HG03432 (cell line): ENCODE results near the gene ONECUT2.

Experiments used
- ATAC-seq: cut with Tn5 transposase; IDR thresholded peaks from one replicate; pipeline ENCODE4 v1.9.1; 2021; ENCODE audit warnings: mild to moderate bottlenecking, moderate library complexity; ENCODE audit not compliant: unreplicated experiment

Gene ONECUT2

DNA sequence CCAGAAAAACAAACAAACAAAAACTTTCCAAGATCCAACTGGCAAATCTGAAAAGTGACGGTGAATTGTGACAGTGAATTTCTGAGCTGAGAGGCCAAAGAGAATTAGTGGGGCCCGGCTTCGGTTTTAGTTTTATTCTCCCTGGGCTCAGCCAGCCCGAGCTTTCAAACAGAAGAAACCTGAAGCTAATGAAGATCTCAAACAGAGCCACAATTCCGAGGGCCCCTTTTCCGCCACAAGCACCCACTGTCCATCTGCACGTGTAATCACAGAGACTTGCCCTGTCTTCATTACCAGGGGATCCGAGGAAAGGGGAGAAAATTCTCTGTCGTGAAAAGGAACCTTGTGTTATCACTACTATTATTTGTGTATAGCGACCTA, 4.2 kb upstream of the ONECUT2 start:
- ATAC-seq = no peak

DNA sequence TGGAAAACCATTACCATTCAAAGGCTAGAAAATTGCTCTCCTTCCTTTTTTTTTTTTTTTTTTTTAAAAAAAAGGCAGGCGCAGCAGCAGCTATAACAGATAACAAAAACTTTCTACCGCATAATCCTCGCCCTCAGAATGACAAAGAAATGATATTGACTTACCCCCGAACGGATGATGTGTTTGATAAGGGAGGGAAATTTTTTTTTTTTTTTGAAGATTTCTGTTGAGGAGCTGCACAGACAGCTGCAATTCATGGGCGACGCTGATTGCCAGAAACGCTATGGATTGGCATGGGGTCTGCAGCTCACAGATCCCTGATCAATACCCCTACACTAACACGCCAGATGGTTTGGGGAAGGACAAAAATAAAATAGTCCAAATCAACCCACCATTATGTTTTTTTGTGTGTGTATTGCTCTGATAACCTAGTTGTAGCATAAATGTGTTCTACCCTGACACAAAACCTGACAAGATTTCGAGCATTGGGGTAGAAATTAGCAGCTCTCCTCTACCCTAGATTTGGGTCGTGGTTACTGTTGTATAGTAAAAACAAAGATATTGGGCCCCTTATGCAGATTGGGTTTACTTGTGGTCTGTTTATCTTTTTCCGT, 3.6 kb upstream of the ONECUT2 start:
- ATAC-seq = no peak

DNA sequence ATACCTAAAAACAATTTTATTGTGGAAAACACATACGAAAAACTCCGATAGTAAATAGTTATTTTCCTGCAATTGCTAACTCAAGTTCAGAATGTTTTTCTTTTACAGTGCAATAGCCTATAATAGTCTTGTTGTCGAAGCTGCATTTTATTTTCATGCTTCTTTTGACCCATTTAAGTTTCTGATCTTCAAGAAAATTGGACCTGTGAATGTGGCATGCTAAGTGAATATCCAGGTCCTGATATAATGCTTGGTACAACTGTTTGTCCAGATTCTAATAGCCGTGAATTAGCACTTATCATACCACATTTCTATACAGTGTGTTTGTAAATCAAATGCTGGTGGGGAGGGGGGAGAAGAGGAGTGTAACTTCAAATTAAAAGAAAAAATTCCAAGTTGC, 3.0 kb upstream of the ONECUT2 start:
- ATAC-seq = no peak

DNA sequence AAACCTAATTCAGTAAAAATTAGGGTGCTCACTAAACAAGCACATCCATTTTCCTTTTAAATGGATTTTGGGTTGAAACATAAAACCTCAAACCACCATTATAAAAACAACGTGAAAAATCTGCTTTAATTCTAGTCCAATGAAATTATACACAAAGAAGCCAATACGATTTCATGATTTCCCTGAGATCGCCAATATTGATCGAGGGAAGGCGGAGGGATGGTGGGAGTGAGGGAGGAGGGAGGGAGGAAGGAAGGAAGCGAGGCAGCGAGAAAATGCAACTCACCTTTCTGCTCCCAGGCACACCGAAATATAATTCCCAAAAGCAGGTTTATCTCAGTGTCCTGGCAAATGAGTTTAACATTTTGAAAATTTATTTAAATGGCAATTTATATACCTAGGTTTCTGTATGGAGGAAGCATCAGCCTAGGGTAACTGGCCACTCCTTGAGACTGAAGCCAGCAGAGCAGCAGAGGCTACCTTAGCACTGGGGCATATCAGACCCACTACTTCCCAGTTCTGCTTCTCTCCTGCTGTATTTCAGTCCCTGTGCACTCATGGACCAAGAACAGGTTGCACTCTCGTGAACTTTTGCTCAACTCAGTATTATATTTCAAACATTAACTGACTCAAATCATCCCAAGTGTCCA, 2.3 kb upstream of the ONECUT2 start:
- no peak for ATAC-seq

DNA sequence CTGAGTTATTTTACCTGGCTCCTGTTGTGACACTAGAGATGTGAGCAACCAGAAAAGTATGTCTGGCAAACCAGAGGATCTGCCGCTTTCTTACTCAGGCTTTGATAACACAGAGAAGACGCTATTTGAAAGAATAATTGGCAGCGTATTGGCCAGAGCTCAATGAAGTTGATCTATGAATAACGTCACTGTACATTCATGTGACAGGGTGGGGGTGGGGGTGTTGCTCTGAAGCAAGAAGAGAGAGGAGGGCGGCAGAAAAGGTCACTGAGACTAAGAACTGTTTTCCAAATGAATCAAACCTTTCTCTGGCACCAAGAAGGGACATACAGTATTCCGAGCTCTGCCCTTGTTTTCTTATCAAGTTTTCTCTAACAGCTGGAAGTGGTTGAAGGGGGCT, 1.7 kb upstream of the ONECUT2 start:
- no peak for ATAC-seq

DNA sequence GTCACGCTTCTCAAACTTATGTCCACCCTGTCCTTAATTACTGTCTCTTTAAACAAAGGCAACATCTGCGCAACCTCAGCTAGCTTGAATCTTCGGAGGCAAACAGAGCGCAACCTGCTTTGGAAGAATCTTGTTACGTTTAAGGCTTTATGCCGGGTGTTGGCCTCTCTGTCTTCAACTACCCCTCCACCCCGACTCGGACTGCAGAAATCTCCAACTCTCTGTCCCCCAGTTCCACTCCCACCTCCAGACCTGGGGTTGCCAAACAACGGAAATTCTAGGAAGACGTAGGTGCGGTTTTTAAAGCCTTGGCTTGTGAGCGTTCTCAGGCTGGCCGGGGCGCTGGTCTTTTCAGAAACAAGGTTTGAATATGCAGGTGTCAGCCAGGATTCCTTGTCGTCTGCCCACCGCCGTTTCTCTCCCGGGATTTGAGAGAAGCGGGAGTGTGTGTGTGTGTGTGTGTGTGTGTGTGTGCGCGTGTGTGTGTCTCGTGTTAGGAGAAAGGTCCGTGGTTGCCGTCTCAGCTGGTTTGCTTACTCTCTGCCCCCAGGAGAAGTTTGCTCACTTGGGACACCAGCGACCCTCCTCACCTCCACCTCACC, 1.1 kb upstream of the ONECUT2 start:
- ATAC-seq = no peak

DNA sequence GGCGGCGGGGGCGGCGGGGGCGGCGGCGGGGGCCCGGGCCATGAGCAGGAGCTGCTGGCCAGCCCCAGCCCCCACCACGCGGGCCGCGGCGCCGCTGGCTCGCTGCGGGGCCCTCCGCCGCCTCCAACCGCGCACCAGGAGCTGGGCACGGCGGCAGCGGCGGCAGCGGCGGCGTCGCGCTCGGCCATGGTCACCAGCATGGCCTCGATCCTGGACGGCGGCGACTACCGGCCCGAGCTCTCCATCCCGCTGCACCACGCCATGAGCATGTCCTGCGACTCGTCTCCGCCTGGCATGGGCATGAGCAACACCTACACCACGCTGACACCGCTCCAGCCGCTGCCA, 644 bp downstream of the ONECUT2 start:
- ATAC-seq = no peak

DNA sequence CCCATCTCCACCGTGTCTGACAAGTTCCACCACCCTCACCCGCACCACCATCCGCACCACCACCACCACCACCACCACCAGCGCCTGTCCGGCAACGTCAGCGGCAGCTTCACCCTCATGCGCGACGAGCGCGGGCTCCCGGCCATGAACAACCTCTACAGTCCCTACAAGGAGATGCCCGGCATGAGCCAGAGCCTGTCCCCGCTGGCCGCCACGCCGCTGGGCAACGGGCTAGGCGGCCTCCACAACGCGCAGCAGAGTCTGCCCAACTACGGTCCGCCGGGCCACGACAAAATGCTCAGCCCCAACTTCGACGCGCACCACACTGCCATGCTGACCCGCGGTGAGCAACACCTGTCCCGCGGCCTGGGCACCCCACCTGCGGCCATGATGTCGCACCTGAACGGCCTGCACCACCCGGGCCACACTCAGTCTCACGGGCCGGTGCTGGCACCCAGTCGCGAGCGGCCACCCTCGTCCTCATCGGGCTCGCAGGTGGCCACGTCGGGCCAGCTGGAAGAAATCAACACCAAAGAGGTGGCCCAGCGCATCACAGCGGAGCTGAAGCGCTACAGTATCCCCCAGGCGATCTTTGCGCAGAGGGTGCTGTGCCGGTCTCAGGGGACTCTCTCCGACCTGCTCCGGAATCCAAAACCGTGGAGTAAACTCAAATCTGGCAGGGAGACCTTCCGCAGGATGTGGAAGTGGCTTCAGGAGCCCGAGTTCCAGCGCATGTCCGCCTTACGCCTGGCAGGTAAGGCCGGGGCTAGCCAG, 1.2 kb downstream of the ONECUT2 start:
- no peak for ATAC-seq

DNA sequence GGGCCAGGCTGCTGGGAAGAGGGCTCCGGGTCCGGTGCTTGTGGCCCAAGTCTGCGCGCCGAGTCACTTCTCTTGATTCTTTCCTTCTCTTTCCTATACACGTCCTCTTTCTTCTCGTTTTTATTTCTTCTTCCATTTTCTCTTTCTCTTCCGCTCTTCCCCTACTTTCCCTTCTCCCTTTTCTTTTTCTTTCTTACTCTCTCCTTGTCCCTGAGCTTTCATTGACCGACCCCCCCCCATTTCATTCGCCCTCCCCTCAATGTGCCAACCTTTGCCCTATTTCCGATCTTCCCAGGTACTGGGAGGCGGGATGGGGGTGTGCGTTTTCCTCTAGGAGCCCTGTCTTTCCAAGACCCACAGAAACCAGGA, 1.8 kb downstream of the ONECUT2 start:
- no peak for ATAC-seq

DNA sequence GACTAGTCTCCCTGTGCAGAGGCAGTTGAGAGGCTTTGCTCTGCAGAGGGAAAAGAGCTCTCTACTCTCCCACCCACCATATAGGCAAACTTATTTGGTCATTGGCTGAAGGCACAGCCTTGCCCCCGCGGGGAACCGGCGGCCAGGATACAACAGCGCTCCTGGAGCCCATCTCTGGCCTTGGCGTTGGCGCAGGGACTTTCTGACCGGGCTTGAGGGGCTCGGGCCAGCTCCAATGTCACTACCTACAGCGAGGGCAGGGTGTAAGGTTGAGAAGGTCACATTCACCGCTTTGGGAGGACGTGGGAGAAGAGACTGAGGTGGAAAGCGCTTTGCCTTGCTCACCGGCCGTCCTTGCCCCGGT, 2.2 kb downstream of the ONECUT2 start:
- ATAC-seq = no peak

DNA sequence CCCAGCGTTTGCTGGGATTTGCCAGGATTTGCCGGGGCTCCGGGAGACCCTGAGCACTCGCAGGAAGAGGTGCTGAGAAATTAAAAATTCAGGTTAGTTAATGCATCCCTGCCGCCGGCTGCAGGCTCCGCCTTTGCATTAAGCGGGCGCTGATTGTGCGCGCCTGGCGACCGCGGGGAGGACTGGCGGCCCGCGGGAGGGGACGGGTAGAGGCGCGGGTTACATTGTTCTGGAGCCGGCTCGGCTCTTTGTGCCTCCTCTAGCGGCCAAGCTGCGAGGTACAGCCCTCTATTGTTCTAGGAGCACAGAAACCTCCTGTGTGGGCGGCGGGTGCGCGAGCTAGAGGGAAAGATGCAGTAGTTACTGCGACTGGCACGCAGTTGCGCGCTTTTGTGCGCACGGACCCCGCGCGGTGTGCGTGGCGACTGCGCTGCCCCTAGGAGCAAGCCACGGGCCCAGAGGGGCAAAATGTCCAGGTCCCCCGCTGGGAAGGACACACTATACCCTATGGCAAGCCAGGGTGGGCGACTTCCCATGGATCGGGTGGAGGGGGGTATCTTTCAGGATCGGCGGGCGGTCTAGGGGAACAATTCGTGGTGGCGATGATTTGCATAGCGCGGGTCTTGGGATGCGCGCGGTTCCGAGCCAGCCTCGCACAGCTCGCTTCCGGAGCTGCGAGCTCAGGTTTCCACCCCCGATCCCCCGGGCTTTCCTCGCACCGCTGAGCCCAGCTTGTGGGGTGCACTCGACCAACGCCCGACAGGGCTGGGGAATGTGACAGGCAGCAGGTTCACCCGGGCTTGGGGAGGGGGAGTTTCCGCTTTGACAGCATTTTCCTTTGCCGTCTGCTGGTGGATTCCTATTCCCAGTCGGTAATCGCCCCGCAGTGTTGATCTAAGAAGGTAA, 2.8 kb downstream of the ONECUT2 start:
- peak; percentile 58 for ATAC-seq

DNA sequence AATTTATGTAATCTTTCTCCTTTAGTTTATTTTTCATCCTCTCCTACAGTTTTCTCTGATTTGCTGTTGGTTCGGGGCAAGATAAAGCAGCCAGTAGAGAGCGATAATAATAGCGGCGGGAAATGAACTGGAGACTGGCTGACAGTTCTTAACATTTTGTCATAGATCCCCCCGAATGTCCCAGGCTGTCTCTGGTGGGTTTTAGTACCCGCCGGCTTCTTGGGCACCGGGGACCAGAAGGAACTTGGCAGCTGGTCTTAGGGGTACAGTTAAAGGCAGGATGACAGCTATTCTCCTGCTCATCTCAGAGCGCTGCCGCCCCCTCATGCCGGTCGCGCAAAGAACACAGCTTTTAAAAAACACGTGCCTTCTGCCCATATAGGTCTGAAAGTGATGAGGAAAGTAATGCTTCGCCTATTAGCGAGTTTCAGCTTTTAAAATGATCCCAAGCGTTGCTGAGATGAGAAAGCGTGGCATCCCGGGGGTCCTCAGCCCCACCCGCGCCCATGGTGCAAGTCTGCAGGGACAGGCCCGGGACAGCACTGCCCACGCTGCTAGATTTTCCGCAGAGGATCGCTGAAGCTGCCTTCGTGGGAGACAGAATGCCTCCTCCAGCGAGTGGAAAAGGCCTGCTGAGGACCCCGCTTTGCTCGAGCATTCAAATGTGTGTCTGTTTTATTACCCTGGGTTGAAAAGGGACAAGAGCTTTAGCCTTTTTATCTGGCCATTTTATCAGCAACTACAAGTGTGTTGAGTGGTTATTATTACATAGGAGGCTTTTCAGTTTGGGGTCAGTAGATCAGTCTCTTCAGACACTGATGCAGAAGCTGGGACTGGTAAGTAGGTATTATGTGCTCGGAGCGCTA, 3.8 kb downstream of the ONECUT2 start:
- ATAC-seq = no peak

DNA sequence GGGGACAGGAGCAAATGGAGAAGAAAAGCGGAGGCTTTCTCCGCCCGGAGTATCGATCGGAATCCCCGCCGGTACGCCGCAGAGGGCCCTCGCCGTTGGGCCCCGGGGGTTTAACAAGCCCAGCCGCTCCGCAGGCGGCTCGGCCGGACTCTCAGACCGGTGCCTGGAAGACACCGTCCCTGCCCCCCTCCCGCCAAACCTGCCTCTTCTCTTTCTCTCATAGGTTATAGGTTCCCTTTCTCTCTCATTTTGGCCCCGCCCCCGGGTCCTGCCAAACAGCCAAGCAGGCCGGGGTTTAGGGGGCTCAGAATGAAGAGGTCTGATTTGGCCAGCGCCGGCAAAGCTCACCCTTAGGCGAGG, 4.4 kb downstream of the ONECUT2 start:
- no peak for ATAC-seq

DNA sequence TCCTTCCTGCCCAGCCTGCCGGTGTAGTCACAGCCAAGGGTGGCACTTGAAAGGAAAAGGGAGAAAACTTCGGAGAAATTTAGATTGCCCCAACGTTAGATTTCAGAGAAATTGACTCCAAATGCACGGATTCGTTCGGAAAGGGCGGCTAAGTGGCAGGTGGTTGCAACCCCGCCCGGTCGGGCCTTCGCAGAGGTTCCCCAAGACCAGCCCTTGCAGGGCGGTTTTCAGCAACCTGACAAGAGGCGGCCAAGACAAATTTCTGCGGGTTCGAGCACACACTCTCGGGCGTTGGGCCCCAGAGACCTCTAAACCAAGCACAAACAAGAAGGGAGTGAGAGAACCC, 4.8 kb downstream of the ONECUT2 start:
- no peak for ATAC-seq

DNA sequence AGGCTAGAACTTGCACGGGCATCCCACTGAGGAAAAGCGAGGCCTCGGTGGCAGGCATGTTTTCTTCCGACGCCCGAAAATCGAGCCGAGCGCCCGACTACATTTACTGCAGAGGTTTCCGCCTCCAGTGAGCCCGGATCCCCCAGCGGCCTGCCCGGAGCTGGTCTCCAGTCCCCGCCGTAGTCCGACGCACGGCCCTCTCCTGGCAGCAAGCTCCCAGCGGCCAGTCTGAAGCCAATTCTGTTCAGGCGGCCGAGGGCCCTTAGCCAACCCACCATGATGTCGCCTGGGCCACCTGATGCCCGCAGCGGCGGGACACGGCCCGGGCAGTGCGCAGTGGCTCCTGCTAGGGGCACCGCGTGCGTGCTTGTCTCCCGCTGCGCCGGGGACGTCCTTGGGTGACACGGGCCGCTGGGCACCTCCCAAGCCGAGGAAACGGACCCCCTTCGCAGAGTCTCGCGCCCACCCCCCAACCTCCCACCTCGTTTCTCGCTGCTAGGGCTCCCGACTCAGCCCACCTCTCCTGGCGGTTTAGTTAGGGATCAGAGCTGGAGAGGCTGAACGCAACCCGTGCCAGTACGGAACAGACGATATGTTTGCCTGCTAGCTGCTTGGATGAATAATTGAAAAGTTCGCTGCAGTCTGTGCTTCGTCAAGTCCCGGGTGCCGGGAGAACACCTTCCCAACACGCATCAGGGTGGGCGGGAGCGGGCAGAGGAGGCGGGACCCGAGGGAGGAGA, 5.3 kb downstream of the ONECUT2 start:
- no peak for ATAC-seq

DNA sequence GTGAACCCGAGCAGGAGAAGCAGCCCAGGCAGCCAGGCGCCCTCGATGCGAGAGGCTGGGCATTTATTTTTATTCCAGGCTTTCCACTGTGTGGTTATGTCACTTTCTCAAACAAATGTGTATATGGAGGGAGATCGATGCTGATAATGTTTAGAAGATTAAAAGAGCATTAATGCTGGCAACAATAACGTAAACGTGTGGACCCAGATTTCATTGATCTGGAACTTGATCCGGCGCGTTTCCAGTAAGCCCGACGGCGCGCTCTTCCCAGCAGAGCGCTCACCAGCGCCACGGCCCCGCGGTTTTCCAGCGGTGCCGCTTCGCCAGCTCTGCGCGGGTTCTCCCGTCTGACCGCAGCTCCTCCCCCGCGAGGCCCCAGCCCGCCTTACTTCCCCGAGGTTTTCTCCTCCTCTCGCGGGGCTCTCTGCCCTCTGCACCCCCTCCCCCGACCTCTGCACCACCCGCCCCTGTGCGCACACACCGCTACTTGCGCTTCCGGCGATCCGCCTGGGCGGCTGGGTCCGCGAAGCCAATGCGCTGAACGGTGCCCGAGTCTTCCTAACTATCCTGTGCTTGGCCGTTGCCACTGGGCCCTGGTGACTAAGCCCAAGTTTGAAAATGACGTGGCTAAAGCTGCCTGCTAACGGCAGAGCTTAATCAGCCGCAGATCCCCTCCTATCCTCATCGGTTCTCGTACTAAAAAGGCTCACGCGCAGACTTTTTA, 6.1 kb downstream of the ONECUT2 start:
- ATAC-seq = peak; percentile 60

DNA sequence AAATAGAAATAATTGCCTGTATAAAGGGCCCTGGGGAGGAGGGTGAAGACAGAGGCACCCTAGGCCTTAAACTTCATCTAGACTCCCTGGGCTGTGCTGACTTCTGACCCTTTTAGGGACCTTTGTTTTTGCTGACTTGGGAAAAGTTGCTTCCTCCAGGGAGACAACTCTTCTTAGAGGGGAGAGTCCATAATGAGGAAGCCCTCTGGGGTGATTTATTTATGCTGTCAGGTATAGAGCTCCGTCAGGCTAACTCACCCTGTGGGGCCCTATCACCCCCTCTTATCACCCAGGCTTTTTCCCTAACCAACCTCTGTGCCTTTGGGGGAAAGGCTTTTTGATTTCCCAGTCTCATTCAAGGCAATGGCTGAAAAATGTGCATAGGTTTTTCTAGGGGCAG, 8.1 kb downstream of the ONECUT2 start:
- no peak for ATAC-seq

DNA sequence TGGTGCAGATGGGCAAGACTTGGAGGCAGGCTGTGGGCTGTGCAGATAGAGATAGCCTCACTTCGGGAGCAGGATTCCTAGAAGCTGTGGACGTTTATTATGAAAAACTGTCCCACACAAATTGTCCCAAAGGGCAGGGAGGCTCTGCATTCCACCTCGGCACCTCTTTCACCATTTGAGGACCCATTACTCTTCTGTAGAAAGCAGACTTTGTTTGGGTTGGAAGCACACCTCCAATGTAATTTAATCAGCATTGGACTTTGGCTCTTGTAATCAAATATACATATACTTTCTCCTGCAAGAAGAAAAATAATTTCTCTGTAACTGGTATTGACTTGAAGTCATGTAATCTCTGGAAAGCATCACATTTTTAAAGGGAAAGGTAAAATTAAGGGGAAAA, 8.5 kb downstream of the ONECUT2 start:
- ATAC-seq = no peak

DNA sequence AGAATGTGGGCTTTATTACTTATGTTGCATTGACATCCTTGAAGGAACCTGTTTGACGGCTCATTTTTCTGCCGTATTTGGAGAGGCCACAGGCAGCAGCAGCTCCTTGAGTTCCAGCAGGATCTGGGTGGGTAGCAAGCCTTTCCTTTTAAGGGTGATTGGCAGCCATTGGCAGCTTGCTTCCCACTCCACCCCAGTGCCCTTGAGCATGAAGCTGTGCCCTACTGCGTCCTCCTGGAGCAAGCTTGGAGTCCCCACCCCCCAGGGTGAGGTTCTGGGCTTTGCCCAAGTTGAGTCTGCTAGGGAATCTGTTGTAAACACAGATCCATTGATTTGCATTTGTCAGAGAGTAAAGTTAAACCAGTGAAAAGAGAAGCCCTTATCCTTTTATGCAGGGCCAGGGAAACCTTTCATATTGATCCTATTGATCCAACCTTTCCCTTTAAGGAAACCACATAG, 9.2 kb downstream of the ONECUT2 start:
- ATAC-seq = no peak
